Activated naive CD8-positive, alpha-beta T cell (primary cell): ENCODE results near the gene POLL.
"Not testable (repeated sequence)": the region's sequence is repeated elsewhere in the genome, so short reads cannot be mapped to it uniquely, and the experiment has no call there.

Source experiments
- H3K27ac Mint-ChIP-seq: one replicate; pipeline ENCODE4 v1.8.0; 2021; ENCODE audit warnings: mixed read lengths
- H3K27me3 Mint-ChIP-seq: one replicate; pipeline ENCODE4 v1.8.0; 2021; ENCODE audit warnings: mixed read lengths
- H3K36me3 Mint-ChIP-seq: one replicate; pipeline ENCODE4 v1.8.0; 2021; ENCODE audit warnings: mixed read lengths
- H3K4me1 Mint-ChIP-seq: one replicate; pipeline ENCODE4 v1.8.0; 2021; ENCODE audit warnings: low read depth, mixed read lengths
- H3K4me3 Mint-ChIP-seq: one replicate; pipeline ENCODE4 v1.8.0; 2021; ENCODE audit warnings: mild to moderate bottlenecking, mixed read lengths
- H3K9me3 Mint-ChIP-seq: one replicate; pipeline ENCODE4 v1.8.0; 2021; ENCODE audit warnings: low read depth, mixed read lengths

POLL gene

DNA sequence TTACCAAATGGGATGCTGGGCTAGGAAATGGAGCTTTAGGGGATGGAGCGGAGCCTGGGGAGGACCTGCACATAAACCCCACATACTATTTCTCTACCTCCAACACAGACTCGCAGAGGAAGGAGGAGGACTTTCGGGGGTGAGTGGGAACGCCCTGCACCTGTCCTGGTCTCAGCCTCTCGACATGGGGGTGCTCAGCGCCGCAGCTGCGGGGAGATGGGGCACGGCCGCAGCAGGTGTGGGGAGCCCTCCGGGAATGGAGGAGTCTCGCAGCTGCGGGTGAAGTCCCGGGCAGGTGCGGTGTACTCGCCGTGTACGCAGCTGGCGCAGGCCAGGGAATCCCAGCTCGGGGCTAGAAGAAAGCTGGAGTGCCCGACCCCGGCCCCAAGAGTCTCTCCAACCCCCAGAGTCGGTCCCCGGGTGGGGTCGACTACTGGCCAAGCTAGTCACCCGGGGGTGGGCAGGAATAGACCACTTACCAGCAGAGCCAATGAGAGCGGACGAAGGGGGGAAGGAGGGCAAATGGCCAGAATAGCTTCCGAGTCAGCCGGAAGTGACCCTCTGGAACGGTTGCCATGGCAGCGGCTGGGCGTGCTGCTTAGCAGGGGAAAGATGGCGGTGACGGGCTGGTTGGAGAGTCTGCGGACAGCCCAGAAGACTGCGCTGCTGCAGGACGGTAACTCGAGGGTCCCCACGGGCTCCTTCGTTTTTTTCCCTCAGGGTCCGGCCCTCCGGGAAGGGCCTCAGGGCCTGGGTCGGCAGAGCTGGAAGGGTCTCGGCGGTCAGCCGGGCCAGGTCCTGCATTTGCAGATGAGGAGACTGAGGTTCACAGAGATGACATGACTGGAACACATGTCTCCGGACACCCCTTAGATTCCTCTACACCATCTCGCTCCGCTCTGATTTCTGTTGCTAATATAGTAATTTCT, at the start of gene POLL, which contains the start of gene DPCD:
Gene POLL (minus strand): TSS at position 533 of the 929 bp plus-strand sequence. CDS start 897 bp downstream, outside the sequence.
Gene DPCD (plus strand): TSS at position 597 of the 929 bp plus-strand sequence. CDS start 16 bp downstream, at position 613.
- Mint-ChIP-seq H3K27me3 (no peaks in the 10 kb centered on the region), H3K4me1 (peaks cover 19% of the 10 kb centered on the region), H3K4me3 (peak within 1 kb of the TSS; percentile 92), H3K9me3 (no peaks in the 10 kb centered on the region), H3K27ac (peak within 1 kb of the TSS; percentile 73), H3K36me3 (peaks cover 2% of the 10 kb centered on the region)

DNA sequence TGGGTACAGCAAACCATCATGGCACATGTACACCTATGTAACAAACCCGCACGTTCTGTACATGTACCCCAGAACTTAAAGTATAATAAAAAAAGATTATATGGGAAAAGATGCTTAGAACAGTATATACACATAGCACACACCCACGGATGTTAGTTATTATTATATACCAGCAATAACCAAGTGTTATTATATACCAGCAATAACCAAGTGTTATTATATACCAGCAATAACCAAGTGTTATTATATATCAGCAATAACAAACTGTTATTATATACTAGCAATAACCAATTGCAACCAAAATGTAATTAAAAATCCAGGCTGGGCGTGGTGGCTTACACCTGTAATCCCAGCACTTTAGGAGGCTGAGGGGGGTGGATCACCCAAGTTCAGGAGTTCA, 45.5 kb upstream of the POLL start:
- H3K27ac Mint-ChIP-seq = not testable (repeated sequence)
- peaks cover 21% of the 10 kb centered on the region for H3K4me1 Mint-ChIP-seq

DNA sequence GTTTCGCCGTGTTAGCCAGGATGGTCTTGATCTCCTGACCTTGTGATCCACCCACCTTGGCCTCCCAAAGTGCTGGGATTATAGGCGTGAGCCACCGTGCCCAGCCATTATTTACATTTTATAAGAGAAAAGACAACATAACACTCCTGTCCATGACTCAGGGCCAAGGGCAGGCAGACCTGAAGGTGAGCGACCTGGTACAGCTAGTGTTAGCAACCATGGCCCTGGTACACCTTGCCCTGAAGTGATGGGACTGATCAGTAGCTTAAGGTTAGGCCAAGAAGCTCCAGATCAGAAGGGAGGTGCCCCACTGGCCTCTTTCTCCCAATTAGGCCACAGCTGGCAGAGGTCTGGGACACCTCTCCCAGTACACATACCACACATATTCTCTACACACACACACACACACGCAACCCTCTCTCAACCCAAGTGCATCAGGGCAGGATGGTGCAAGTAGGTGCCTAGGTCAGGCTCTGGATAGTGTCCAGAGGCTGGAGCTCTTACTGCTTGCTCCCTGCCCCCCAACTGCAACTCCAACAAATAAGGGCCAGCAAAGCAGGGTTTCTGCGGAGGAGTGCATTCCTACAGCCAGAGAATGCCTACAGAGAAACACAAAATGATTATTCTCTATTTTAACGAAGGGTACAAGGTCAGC, 43.9 kb upstream of the POLL start:
- Mint-ChIP-seq H3K27me3 (no peaks in the 10 kb centered on the region), H3K4me1 (peaks cover 20% of the 10 kb centered on the region), H3K27ac (no peak overlapping the region), H3K4me3 (no peak overlapping the region), H3K36me3 (peaks cover 3% of the 10 kb centered on the region), H3K9me3 (no peaks in the 10 kb centered on the region)

More for the DNA sequence above, 45.5 kb upstream of the POLL start:
- not testable (repeated sequence) for H3K4me3 Mint-ChIP-seq, H3K27me3 Mint-ChIP-seq, H3K36me3 Mint-ChIP-seq, H3K9me3 Mint-ChIP-seq

DNA sequence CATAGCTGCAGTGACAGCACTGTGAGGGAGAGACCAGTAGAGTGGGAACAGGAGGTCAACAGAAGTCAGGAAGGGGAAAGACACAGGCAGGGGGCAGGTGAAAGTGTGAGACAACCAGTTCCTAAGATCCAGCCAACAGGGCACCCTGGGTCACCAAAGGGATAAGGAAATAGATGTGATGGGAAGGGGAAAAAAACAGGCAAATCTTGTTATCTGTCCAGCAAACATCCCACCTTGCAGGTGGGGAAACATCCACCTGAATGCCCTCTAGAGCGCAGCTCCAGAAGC, 42.5 kb upstream of the POLL start:
- H3K27ac Mint-ChIP-seq = peak overlapping the region; percentile 34
- H3K9me3 Mint-ChIP-seq = no peaks in the 10 kb centered on the region
- peaks cover 17% of the 10 kb centered on the region for H3K4me1 Mint-ChIP-seq
- no peak overlapping the region for H3K4me3 Mint-ChIP-seq
- no peaks in the 10 kb centered on the region for H3K27me3 Mint-ChIP-seq
- peaks cover 3% of the 10 kb centered on the region for H3K36me3 Mint-ChIP-seq

DNA sequence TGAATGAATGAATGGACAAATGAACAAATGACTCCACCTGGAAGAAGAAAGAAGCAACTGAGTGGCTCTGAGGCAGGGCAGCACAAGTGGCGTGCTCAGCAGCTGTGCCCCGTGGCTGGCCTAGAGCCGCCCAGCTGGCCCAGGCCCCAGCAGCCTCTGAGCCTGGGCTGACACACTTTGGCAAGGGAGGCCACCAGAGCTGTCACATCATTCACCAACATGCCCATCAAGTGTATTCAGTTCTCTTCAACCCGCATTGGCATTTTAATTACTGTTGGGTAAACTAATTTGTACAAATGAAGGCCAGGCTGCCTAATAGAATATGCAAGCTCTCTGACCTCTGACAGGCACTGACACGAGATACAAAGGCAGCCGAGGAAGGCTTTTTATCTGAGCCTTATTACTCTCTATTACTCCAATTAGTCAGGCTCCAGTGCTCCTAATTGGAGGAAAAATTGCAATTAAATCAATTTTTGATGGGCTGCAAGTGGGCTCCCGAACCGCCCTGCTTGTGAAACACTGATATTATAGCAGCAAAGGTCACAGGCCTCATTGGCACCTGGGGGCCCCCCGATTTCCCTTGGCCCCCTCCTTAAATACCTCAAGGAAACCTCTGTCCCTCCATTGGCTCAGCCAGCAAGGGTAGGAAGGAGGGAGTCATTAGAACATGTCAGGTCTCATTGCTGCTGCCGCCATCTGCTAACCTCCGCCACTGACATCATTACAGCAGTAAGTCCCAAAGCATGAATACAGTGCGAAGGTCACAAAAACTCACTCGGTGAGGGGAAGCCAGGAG, 42.0 kb upstream of the POLL start:
- Mint-ChIP-seq H3K9me3 (no peaks in the 10 kb centered on the region), H3K4me1 (peaks cover 15% of the 10 kb centered on the region), H3K27ac (peak overlapping the region; percentile 34), H3K36me3 (peaks cover 3% of the 10 kb centered on the region), H3K27me3 (no peaks in the 10 kb centered on the region), H3K4me3 (no peak overlapping the region)

DNA sequence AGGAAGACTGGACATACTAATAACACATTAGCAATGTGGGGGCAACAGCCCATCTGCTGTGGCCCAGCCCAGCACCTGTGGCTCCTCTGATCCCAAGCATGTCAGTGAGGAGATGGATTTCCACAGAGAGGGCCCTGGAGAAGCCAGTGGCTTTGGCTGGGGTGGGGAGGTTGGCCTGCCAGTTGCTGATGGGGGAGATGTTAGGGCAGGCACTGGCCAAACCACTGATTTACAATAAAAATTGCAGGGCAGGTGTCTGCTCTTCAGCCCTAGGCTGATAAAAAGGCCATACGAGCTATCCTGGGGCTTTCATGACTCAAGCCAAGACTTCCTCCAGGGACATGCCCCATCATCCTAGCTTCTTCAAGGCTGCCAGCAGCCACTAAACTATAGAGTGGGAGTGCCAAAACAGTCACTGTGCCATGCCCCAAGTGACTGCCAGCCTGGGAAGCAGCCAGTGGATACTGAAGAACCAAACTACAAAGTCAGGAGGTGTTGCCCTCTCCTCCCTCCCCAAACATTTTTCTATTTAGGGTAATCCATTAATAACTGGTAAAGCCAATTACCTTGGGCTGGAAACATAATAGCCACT, 37.9 kb upstream of the POLL start:
- peaks cover 5% of the 10 kb centered on the region for H3K4me1 Mint-ChIP-seq
- H3K27me3 Mint-ChIP-seq = no peaks in the 10 kb centered on the region
- H3K36me3 Mint-ChIP-seq = peaks cover 5% of the 10 kb centered on the region
- no peak overlapping the region for H3K4me3 Mint-ChIP-seq
- no peak overlapping the region for H3K27ac Mint-ChIP-seq
- no peaks in the 10 kb centered on the region for H3K9me3 Mint-ChIP-seq

DNA sequence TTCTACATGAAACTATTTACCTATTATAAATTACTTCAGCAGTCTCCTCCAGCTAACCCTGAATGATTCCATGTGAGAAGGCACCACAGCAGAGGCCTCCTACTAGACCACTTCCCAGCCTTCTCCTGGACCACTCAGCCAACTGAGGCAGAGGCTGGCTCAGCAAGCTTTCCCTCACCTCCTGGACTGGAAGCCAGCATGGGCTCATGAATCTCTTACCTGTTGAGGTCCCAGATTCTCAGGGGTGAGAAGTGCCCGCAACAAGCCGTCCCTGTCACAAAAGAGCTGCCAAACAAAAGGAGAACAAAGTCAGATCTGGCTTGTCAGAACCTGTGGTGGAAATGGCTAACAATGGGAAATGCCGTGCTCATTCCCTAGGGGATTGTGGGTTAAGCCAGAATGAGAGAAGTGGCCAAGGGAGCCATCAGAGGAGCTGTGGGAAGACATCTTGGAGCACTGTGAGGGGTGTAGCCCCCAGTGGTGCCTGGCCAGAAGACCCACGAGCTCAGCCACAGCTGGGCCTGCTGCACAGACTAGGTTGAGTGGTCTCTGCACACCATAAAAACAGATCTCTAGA, 36.6 kb upstream of the POLL start:
- Mint-ChIP-seq H3K27me3 (no peaks in the 10 kb centered on the region), H3K4me3 (no peak overlapping the region), H3K36me3 (peaks cover 5% of the 10 kb centered on the region), H3K9me3 (no peaks in the 10 kb centered on the region), H3K27ac (no peak overlapping the region), H3K4me1 (peaks cover 2% of the 10 kb centered on the region)

DNA sequence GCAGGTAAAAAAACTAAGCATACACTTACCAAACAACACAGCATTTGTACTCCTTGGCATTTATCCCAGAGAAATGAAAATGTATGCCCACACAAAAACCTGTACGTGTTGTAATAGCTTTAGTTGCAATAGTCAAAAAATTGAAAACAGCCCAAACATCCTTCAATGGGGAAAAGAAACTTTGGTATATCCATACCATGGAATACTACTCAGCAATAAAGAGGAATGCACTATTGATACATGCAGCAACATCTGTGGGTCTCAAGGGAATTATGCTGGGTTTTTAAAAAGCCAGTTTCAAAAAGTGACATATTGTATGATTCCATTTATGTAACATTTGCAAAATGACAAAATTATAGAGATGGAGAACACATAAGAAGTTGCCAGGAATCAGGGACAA, 35.5 kb upstream of the POLL start:
- Mint-ChIP-seq H3K27me3 (no peaks in the 10 kb centered on the region), H3K27ac (no peak overlapping the region), H3K9me3 (no peaks in the 10 kb centered on the region), H3K36me3 (peaks cover 5% of the 10 kb centered on the region), H3K4me3 (no peak overlapping the region), H3K4me1 (peaks cover 1% of the 10 kb centered on the region)

DNA sequence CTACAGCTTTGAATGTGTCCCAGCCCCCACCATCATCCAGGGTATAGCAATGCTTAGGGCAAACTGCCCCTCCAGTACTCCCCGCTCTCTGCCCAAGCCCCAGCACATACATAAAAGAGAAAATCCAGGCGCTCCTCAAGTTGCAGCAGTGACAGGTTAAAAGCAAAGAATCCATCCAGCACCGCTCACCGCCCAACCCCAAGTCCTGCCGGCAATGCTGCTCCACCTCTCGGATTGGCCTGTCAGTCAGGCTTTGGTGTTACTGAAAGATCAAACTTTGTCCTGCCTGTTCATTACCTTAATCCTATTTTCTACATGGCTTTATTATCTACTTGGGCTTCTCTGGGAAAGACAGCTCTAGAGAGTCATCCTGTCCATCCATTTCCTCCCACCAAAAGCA, 31.9 kb upstream of the POLL start:
- Mint-ChIP-seq H3K27ac (peak overlapping the region; percentile 50), H3K36me3 (peaks cover 5% of the 10 kb centered on the region), H3K9me3 (no peaks in the 10 kb centered on the region), H3K27me3 (no peaks in the 10 kb centered on the region), H3K4me3 (no peak overlapping the region), H3K4me1 (no peaks in the 10 kb centered on the region)

DNA sequence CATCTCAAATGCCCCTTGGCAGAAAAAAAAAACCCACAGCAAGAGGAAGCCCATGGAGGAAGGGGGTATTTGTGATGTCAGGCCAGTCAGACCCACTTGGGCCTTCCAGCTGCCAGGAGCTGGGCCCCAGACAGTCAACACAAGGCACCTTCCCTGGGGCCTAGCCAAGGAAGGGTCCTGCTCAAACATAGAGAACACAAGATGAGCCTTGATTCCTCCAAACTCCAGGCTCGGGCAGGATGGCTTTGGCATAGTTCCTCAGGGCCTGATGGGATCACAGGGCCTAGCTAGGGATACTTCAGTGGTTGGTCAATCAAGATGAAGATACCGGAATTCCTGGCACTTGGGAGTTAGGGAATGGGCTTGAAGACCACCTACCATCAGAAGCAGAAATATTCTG, 30.8 kb upstream of the POLL start:
- no peaks in the 10 kb centered on the region for H3K4me1 Mint-ChIP-seq
- H3K4me3 Mint-ChIP-seq = no peak overlapping the region
- no peak overlapping the region for H3K27ac Mint-ChIP-seq
- H3K27me3 Mint-ChIP-seq = no peaks in the 10 kb centered on the region
- no peaks in the 10 kb centered on the region for H3K9me3 Mint-ChIP-seq
- H3K36me3 Mint-ChIP-seq = peaks cover 5% of the 10 kb centered on the region

DNA sequence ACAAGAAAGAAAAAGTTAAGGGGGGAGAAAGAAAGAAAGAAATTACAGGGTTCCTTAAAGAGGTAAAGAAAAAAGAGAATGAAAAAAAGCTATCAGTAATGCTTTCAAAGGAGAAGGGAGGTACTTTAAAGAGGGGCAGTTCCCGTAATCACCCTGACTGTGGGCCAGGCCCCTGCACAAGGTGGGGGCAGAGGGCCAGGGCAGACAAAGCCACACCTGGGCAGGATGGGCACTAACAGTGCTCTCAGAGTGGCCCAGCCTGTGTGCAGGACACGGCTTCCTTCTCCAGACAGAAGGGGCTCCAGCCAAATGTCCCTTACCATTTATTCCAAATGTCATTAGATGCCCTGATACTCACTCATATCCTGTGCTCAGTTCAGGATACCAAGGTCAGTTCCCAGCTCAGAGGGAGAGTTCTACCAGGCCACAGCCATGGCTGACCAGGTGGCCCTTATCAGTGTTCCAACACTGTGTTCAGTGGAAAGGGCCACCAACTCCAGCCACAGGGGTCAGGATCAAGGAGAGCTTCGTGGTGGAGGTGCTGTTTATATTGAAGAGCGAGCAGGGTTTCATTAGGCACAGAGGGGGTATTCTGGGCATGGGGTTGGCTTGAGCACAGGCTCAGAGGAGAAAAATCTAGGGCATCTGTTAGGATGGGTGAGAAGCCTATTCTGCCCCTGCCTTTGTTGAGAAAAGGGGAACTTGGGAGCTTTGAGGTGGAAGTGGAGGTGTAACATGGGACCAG, 29.9 kb upstream of the POLL start:
- Mint-ChIP-seq H3K9me3 (no peaks in the 10 kb centered on the region), H3K27me3 (no peaks in the 10 kb centered on the region), H3K36me3 (no peaks in the 10 kb centered on the region), H3K4me1 (no peaks in the 10 kb centered on the region), H3K27ac (peak overlapping the region; percentile 81), H3K4me3 (no peak overlapping the region)

DNA sequence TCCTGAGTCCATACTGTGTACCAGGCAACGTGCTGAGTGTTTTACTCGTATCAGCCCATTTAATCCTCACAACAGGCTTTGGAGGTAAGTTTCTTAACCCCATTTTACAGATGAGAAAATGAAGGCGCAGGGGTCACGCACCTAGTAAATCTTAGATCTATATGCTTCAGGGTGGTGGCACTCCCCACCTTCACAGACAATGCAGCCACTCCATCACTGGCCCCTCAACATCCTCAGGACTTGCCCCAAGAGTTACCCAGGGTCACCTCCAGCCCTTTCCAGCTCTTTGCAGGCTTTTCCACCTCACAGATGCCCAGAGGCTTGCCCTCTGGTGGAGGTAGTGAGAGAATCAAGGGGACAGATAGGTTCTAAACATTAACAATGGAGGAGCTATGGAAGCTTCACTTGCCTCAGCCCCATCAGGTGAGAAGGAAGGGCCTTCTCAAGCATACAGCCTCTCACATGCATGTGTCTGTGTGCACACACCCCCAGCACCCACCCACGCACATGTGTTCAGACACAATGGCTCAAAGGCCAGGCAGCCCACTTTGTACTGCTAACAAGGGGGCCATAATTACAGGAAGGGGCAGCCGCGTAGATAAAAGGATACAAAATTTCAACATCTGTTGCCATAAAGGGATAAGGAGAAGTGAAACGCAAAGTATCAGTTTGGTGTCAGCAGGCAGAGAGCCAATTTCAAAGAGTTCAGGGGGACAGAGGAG, 29.2 kb upstream of the POLL start:
- Mint-ChIP-seq H3K36me3 (no peaks in the 10 kb centered on the region), H3K4me3 (no peak overlapping the region), H3K27me3 (no peaks in the 10 kb centered on the region), H3K4me1 (no peaks in the 10 kb centered on the region), H3K27ac (peak overlapping the region; percentile 81), H3K9me3 (no peaks in the 10 kb centered on the region)

DNA sequence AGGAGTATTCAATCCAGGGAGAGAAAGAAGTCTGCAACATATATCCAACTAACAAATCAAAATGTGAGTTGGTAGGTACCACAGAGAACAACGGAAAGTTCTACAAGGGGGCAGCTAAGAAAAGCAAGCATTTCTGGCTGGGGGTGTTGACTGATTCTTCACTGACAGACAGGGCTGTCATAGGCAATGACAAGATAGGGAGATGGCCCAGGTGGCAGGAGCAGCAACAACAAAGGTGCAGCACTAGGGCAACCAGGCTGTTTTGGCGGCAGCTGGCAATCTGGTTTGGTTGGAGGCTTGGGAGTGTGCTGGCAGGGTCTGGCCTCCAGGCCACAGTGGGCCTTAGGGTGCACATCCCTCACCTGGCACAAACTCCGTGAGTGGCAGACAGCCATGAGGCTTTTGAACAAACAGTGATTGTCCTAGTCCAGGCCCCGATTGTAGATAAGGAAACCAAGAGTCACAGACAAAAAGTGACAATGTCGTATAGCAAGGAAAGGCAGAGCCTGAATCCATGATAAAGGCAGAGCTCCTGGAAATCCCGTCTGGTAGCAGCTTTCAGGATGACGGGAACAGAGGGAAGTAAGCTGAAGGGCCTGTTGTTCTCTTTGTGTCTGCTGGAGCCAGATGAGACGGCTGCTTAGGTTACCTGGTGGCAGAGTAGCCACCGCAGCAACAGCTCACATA, 28.5 kb upstream of the POLL start:
- Mint-ChIP-seq H3K27ac (peak overlapping the region; percentile 41), H3K4me3 (no peak overlapping the region)

More for the DNA sequence above, 28.5 kb upstream of the POLL start:
- H3K36me3 Mint-ChIP-seq = no peaks in the 10 kb centered on the region
- H3K27me3 Mint-ChIP-seq = no peaks in the 10 kb centered on the region
- no peaks in the 10 kb centered on the region for H3K9me3 Mint-ChIP-seq
- peaks cover 3% of the 10 kb centered on the region for H3K4me1 Mint-ChIP-seq
